Heart right ventricle (tissue), 16 donors: ENCODE data around the gene STK39. TPM values are rescaled to one million over a fixed set of nuclear protein-coding genes. Genes with fewer than 3 reads are reported as not detected.

Experiments used
- ATAC-seq, 8 donors: fragments of 200-7000 bp; cut with Tn5 transposase; one replicate each; pipeline ENCODE4 v1.9.1; 2020; ENCODE audit warnings: mild to moderate bottlenecking in 8 of 8, moderate library complexity in 8 of 8, moderate number of reproducible peaks in 1 of 8
- DNase-seq, 2 donors: peaks; one replicate each; pipeline ENCODE4 v3.0.0-alpha.2; 2020
- H3K27ac ChIP-seq, 10 donors: fragments of 200-600 bp; sonication (generic) in 2 of 10; one replicate each; pipeline versions ENCODE4 v1.5.0 to v1.8.0; 2020 to 2022; ENCODE audit warnings: mild to moderate bottlenecking in 3 of 10
- H3K27me3 ChIP-seq, 7 donors: fragments of 200-600 bp; one replicate each; pipeline ENCODE4 v1.8.0; 2021 to 2022; ENCODE audit warnings: mild to moderate bottlenecking in 2 of 7
- H3K36me3 ChIP-seq, 9 donors: fragments of 200-600 bp; sonication (generic) in 1 of 9; one replicate each; pipeline versions ENCODE4 v1.5.0 to v1.8.0; 2020 to 2022; ENCODE audit warnings: mild to moderate bottlenecking in 2 of 9
- H3K4me1 ChIP-seq, 9 donors: fragments of 200-600 bp; sonication (generic) in 1 of 9; one replicate each; pipeline versions ENCODE4 v1.5.0 to v1.8.0; 2020 to 2022; ENCODE audit warnings: mild to moderate bottlenecking in 4 of 9
- H3K4me3 ChIP-seq, 10 donors: fragments of 200-600 bp; sonication (generic) in 2 of 10; one replicate each; pipeline versions ENCODE4 v1.5.0 to v1.8.0; 2020 to 2022; ENCODE audit warnings: mild to moderate bottlenecking in 7 of 10, moderate library complexity in 2 of 10
- H3K9me3 ChIP-seq, 11 donors: fragments of 200-600 bp in 10 of 11; sonication (generic) in 2 of 11; one replicate each; pipeline versions ENCODE4 v1.5.0 to v1.8.0; 2013 to 2022; ENCODE audit warnings: mild to moderate bottlenecking in 2 of 11, control low read depth in 1 of 11, moderate library complexity in 1 of 11
- WGBS, 2 donors: extraction: QIAGEN DNeasy Blood & Tissue Kit; methylation state at CpG; one replicate each; pipeline ENCODE4 v1.1.7; 2013; ENCODE audit warnings: inconsistent platforms in 1 of 2; 5-methylcytosine and 5-hydroxymethylcytosine counted together
- intact Hi-C, 10 donors: fragments of 100-400 bp; cut with DNase I; formaldehyde crosslinking; loops; one replicate each; pipeline versions ENCODE4 v1.11.1 to v1.14.2; 2022
- polyA plus RNA-seq, 2 donors: library from polyadenylated mRNA; stranded (reverse); fragments of 200-250 nt; gene quantifications; one replicate each; pipeline ENCODE4 v1.2.3, GENCODE V29; 2013
- total RNA-seq, 10 donors: library from RNA; stranded (reverse); fragmentation: NEBNext Ultra II Directional in 3 of 10; extraction: Animal tissue kit (Norgen Biotek cat#: 25700) in 3 of 10; gene quantifications; one replicate each; pipeline versions ENCODE4 v1.2.1 to v1.2.4, GENCODE V29; 2021 to 2023
- TF ChIP-seq, protein P1 (sequence below), 9 donors: fragments of 200-600 bp; sonication (generic) in 2 of 9; IDR thresholded peaks; one replicate each; pipeline versions ENCODE4 v1.5.0 to v1.8.0; 2021 to 2022; ENCODE audit warnings: antibody characterized with exemption in 9 of 9, mild to moderate bottlenecking in 5 of 9, moderate library complexity in 1 of 9
- donor health status: Arrhythmogenic right ventricular cardiomyopathy.
- donor health status: ischemic (EF 13 %, LVEDD 7.1; RV severe dilation, severe dysfunction).
- donor health status: healthy with polysubstance abuse.
- donor health status: DM: no; HTN: yes; CAD: no.
- donor health status: DM: no; HTN: no; CAD: no.
- donor health status: ischemic (EF 25% LVEDD 6.9; RV normal size, moderate dysfunction).
- donor health status: ischemic (EF 25% LVEDD 5.7; RV mildly dilated, moderate dysfunction).
- donor health status: healthy.
- donor health status: DM: yes; HTN: yes; CAD: no.
- donor health status: Ischemic cardiomyopathy.
- donor health status: ischemic (EF 35%, LVEDD 5.7; RV mildly dilated, moderate dysfunction).
- donor health status: nonischemic (EF 11% LVEDD 7.7; RV severe dilation, severe dysfunction).
- donor health status: DM: yes; HTN: yes; CAD: no.
- donor health status: PGD.
- donor health status: ischemic (EF 29% LVEDD 5.4; RV normal size, mild dysfunction).
- donor health status: nonischemic (EF 23%, LVEDD 6.1; RV moderate dilation, normal function).

The STK39 gene
- total and polyA plus RNA-seq, 12 donors: 15.2 to 35.5 (median 19.6) TPM

DNA sequence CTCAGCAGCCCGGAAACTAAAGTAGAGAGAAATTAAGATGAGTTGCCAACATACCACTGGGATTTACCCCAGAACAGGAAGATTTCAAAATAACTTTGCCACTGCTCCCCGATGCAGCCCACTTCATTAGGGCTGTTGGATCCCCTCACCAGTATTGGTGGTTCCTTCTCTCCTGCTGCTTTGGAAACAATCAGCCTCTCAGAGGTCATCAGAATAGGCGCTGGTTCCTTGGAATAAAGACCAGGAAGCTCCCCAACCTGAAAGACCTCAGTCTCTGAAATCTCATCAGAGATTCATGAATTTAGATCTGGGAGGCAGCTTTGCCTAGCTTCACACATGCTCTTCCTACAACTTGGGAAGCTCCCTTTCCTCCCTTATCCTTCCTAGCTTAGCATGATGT is 332.4 kb downstream of the STK39 start:
- no peak overlapping the region for H3K27ac ChIP-seq
- ATAC-seq: no peak
- intact Hi-C loops: no loop called here
- H3K9me3 ChIP-seq: peaks cover 0 to 6% (median 0%) of the 10 kb centered on the region in 11 donors
- H3K27me3 ChIP-seq: peaks cover 0 to 3% (median 0%) of the 10 kb centered on the region in 7 donors
- H3K4me1 ChIP-seq: no peaks in the 10 kb centered on the region
- 80 to 82% methylated on average over 3 of the region's 3 CpGs for WGBS, 2 donors
- no peak for DNase-seq
- TF ChIP-seq, protein P1, sequence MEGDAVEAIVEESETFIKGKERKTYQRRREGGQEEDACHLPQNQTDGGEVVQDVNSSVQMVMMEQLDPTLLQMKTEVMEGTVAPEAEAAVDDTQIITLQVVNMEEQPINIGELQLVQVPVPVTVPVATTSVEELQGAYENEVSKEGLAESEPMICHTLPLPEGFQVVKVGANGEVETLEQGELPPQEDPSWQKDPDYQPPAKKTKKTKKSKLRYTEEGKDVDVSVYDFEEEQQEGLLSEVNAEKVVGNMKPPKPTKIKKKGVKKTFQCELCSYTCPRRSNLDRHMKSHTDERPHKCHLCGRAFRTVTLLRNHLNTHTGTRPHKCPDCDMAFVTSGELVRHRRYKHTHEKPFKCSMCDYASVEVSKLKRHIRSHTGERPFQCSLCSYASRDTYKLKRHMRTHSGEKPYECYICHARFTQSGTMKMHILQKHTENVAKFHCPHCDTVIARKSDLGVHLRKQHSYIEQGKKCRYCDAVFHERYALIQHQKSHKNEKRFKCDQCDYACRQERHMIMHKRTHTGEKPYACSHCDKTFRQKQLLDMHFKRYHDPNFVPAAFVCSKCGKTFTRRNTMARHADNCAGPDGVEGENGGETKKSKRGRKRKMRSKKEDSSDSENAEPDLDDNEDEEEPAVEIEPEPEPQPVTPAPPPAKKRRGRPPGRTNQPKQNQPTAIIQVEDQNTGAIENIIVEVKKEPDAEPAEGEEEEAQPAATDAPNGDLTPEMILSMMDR (IDR thresholded peaks at IDR 0.05): no peak
- H3K4me3 ChIP-seq: no peak overlapping the region
- H3K36me3 ChIP-seq: no peaks in the 10 kb centered on the region

DNA sequence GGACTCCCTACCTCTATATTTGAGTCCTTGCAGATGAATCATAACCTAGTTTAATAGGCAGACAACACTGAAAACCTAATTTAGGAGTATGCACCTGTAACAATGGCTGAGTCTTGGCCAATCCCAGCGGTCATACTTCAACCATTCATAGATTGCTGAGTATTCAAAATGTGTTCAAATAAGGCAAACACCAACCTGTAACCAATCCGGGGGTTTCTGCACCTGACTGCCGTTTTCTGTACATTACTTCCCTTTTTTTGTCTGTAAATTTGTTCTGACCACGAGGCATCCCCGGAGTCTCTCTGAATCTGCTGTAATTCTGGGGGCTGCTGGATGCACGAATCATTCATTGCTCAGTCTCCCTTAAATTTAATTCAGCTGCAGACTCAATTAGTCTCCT is 338.6 kb downstream of the STK39 start:
- H3K4me1 ChIP-seq: no peaks in the 10 kb centered on the region
- no peak for ATAC-seq
- no peaks in the 10 kb centered on the region for H3K9me3 ChIP-seq
- H3K27ac ChIP-seq: no peak overlapping the region
- intact Hi-C loops: no loop called here
- H3K36me3 ChIP-seq: no peaks in the 10 kb centered on the region
- WGBS, 2 donors: 81 to 88% methylated on average over 6 of the region's 6 CpGs
- DNase-seq: no peak
- peaks cover 0 to 5% (median 0%) of the 10 kb centered on the region in 7 donors for H3K27me3 ChIP-seq
- H3K4me3 ChIP-seq: no peak overlapping the region
- TF ChIP-seq, protein P1 (IDR thresholded peaks at IDR 0.05): no peak

DNA sequence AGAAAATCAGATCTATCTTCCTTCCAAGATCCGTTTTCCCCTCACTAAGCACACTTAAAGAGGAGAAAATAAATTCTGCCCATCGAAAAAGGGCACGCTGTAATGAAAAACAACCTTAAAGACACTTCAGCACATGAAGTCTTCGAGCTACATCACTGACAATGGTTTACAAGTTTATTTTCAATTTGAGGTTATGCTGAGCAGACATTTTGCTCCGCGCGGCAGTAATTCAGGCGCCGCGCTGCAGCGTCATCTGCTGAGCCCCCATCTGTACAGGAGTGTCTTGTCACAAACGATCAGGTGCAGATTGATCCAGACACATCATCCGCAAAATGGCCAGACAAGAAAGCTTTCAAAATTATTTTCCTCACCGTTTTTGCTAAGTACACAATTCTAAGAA is 341.7 kb downstream of the STK39 start:
- no peaks in the 10 kb centered on the region for H3K4me1 ChIP-seq
- no peaks in the 10 kb centered on the region for H3K36me3 ChIP-seq
- ATAC-seq (no peak), DNase-seq (no peak)
- no peaks in the 10 kb centered on the region for H3K9me3 ChIP-seq
- no peak overlapping the region for H3K27ac ChIP-seq
- H3K4me3 ChIP-seq: no peak overlapping the region
- peaks cover 0 to 2% (median 0%) of the 10 kb centered on the region in 7 donors for H3K27me3 ChIP-seq
- intact Hi-C loops: no loop called here
- TF ChIP-seq, protein P1 (IDR thresholded peaks at IDR 0.05): no peak
- WGBS, 2 donors: 90 to 91% methylated on average over 14 of the region's 14 CpGs

Other genes starting within 250 kb of the STK39 start
- 10 to 100 TPM; 47.4 to 76.3 (median 58.2) TPM for gene CERS6, start 208.7 kb upstream of the STK39 start, total RNA-seq
- 10 to 100 TPM; 20.5 to 22.6 TPM for gene CERS6, start 208.7 kb upstream of the STK39 start, polyA plus RNA-seq